Type B pancreatic cell (in vitro differentiated cells): Measurements from ENCODE around the gene BOC. TPM values are rescaled to one million over a fixed set of nuclear protein-coding genes. Genes with fewer than 3 reads are reported as not detected.

Experiments used
- DNase-seq: peaks from one replicate; pipeline ENCODE4 v3.0.0; 2021; ENCODE audit warnings: mixed read lengths; ENCODE audit not compliant: unreplicated experiment; ENCODE audit errors: extremely low spot score
- H3K27ac Mint-ChIP-seq: 2 replicates; pipeline ENCODE4 v1.8.0; 2021; ENCODE audit warnings: mild to moderate bottlenecking, mixed read lengths
- H3K27me3 Mint-ChIP-seq: 2 replicates; pipeline ENCODE4 v1.8.0; 2021; ENCODE audit warnings: mixed read lengths
- H3K36me3 Mint-ChIP-seq: 2 replicates; pipeline ENCODE4 v1.8.0; 2021; ENCODE audit warnings: mixed read lengths
- H3K4me1 Mint-ChIP-seq: one replicate; pipeline ENCODE4 v1.8.0; 2021; ENCODE audit warnings: mixed read lengths; ENCODE audit not compliant: unreplicated experiment
- H3K4me3 Mint-ChIP-seq: 2 replicates; pipeline ENCODE4 v1.8.0; 2021; ENCODE audit warnings: mild to moderate bottlenecking, mixed read lengths
- H3K9me3 Mint-ChIP-seq: 2 replicates; pipeline ENCODE4 v1.8.0; 2021; ENCODE audit warnings: mixed read lengths
- total RNA-seq: library from RNA; stranded (reverse); gene quantifications from 2 replicates; pipeline ENCODE4 v1.2.1, GENCODE V29; 2021; ENCODE audit warnings: low replicate concordance
- TF ChIP-seq, protein P1 (sequence below): fragments of 200-600 bp; sonication (generic); conservative IDR thresholded peaks from 2 replicates; pipeline ENCODE4 v1.5.0; 2021; ENCODE audit warnings: antibody characterized with exemption, mild to moderate bottlenecking

The BOC gene
- total RNA-seq, 1 donor from 2014 or later: 219 TPM

DNA sequence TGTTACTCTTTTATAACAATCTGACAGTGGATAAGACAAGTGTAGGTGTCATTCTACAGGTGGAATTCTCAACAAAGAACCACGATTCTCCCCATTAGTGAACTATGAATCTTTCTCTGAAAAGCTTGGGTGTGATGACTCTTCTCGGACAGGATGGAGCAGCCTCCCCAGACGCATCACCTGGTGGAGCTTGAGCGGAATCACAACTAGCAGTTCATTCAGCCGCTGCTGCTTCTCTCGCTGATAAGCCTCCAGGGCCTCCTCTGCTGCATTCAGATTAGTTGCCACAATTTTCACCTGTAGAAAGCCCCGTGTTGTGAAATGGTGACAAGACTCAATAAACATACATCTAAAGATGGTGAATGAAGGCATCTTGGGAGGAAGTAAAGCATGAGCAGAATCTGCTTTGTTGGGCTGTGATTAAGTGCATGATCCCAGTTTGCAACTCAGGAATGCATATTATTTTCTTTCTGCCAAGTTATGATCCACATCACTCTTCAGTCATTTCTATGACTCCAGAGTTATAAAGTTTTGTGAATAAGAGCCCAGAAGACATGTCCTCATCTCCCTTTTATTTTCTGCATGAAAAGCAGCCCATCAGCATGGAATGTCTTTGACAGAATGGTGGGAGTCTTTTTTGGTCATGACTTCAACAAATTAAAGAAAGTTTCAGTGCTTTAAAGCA lies 93.6 kb downstream of the BOC start:
- H3K4me1 Mint-ChIP-seq: no peaks in the 10 kb centered on the region
- H3K27me3 Mint-ChIP-seq: no peaks in the 10 kb centered on the region
- H3K27ac Mint-ChIP-seq: no peak overlapping the region

DNA sequence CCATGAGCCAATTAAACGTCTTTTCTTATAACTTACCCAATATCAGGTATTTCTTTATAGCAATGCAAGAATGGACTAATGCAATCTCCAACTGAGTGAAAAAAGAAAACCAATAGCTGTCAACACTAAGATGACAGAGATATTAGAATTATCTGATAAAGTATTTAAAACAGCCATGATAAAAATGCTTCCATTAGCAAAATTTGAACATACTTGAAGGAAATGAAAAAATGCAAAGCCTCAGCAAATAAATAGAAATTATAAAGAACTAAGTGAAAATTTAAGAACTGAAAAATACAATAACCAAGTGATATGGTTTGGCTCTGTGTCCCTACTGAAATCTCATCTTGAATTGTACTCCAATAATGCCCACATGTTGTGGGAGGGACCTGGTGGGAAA lies 99.6 kb downstream of the BOC start:
- Mint-ChIP-seq H3K4me1 (no peaks in the 10 kb centered on the region), H3K9me3 (peaks cover 9% of the 10 kb centered on the region), H3K27me3 (no peaks in the 10 kb centered on the region), H3K36me3 (peaks cover 37% of the 10 kb centered on the region), H3K27ac (no peak overlapping the region), H3K4me3 (no peak overlapping the region)
- no peak for DNase-seq
- TF ChIP-seq, protein P1, sequence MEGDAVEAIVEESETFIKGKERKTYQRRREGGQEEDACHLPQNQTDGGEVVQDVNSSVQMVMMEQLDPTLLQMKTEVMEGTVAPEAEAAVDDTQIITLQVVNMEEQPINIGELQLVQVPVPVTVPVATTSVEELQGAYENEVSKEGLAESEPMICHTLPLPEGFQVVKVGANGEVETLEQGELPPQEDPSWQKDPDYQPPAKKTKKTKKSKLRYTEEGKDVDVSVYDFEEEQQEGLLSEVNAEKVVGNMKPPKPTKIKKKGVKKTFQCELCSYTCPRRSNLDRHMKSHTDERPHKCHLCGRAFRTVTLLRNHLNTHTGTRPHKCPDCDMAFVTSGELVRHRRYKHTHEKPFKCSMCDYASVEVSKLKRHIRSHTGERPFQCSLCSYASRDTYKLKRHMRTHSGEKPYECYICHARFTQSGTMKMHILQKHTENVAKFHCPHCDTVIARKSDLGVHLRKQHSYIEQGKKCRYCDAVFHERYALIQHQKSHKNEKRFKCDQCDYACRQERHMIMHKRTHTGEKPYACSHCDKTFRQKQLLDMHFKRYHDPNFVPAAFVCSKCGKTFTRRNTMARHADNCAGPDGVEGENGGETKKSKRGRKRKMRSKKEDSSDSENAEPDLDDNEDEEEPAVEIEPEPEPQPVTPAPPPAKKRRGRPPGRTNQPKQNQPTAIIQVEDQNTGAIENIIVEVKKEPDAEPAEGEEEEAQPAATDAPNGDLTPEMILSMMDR: no peak

More for the DNA sequence above, 93.6 kb downstream of the BOC start:
- DNase-seq: no peak
- no peaks in the 10 kb centered on the region for H3K9me3 Mint-ChIP-seq
- H3K36me3 Mint-ChIP-seq: peaks cover 12% of the 10 kb centered on the region
- TF ChIP-seq, protein P1: peak; percentile 23
- H3K4me3 Mint-ChIP-seq: no peak overlapping the region

DNA sequence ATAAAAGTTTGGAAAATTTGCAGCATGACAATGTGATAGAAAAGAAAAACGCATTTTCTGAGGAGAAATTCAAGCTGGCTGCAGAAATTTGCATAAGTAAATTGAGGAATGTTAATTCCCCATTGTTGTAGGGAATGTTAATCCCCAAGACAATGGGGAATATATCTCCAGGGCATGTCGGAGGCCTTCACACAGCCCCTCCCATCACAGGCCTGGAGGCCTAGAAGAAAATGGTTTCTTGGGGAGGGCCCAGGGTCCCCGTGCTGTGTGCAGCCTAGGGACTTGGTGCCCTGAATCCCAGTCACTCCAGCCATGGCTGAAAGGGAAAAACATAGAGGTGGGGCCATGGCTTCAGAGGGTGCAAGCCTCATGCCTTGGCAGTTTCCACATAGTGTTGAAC lies 101.1 kb downstream of the BOC start:
- TF ChIP-seq, protein P1: no peak
- no peaks in the 10 kb centered on the region for H3K27me3 Mint-ChIP-seq

DNA sequence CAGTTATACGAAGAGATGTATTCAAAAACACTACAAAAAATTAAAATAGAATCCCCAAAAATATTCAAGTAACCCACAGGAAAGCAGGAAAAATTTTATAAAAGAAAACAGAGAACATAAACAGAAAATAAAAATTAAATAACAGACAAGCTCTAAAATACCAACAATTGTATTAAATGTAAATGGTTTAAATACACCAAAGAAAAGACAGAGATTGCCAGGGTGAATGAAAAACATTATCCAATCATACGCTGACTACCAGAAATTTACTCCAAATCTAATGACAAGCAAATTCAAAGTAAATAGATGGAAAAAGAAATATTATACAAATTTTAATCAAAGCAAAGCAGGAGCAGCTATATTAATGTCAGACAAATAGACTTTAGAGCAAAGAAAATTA lies 103.6 kb downstream of the BOC start:
- TF ChIP-seq, protein P1: no peak
- Mint-ChIP-seq H3K27me3 (no peaks in the 10 kb centered on the region), H3K4me3 (no peak overlapping the region), H3K4me1 (no peaks in the 10 kb centered on the region), H3K27ac (no peak overlapping the region), H3K36me3 (peaks cover 43% of the 10 kb centered on the region), H3K9me3 (peaks cover 12% of the 10 kb centered on the region)
- no peak for DNase-seq

More for the DNA sequence above, 101.1 kb downstream of the BOC start:
- no peak overlapping the region for H3K27ac Mint-ChIP-seq
- DNase-seq: no peak
- peaks cover 12% of the 10 kb centered on the region for H3K9me3 Mint-ChIP-seq
- peaks cover 38% of the 10 kb centered on the region for H3K36me3 Mint-ChIP-seq
- no peak overlapping the region for H3K4me3 Mint-ChIP-seq
- H3K4me1 Mint-ChIP-seq: no peaks in the 10 kb centered on the region

DNA sequence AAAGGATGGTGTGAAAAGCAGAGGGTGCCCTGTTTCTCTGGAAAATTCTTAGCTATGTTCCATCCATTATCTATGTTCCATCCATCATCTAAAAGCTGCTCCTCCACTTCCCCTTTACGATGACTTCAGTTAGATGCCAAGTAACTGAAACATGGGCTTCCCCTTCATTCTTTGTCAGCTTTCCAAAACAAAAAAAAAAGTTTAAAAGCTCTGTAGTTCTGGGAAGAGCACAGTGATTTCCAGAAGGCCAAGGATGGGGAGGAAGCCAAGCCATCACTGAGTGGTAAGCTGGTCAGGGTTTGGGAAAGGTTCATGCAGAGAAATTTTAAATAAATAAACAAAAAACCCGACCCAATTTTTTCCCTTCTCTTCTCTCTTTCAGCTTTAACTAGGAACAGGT lies 118.4 kb downstream of the BOC start:
- Mint-ChIP-seq H3K4me3 (no peak overlapping the region), H3K27me3 (no peaks in the 10 kb centered on the region), H3K27ac (no peak overlapping the region), H3K36me3 (peaks cover 28% of the 10 kb centered on the region), H3K9me3 (no peaks in the 10 kb centered on the region), H3K4me1 (no peaks in the 10 kb centered on the region)
- no peak for DNase-seq
- TF ChIP-seq, protein P1: no peak
